ENCODE data around the gene KCNQ1. TPM values are rescaled to one million over a fixed set of nuclear protein-coding genes. Genes with fewer than 3 reads are reported as not detected.

Gene KCNQ1
- total RNA-seq, 1 experiment from 2014 or later = 10.7 TPM

DNA sequence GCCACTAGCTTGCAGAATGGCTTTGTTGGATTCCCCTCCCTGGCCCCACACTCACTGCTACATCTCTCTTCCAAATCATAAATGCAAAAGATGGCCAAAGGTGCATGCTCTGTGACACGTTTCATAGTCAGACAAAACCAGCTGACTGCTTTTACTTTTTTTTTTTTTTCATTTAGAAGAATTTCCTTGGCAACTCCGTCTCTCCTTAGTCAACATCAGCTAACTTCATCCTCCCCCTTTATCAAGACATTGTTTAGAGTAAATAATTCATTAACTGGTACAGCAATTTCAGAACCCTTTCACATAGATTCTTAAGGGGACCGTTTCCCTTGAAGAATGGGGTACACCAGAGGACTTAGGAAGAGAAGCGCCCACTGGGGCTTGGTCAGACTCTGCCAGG lies 239.0 kb downstream of the KCNQ1 start:
- BruUV-seq (replicated peaks) = no TSS peak

DNA sequence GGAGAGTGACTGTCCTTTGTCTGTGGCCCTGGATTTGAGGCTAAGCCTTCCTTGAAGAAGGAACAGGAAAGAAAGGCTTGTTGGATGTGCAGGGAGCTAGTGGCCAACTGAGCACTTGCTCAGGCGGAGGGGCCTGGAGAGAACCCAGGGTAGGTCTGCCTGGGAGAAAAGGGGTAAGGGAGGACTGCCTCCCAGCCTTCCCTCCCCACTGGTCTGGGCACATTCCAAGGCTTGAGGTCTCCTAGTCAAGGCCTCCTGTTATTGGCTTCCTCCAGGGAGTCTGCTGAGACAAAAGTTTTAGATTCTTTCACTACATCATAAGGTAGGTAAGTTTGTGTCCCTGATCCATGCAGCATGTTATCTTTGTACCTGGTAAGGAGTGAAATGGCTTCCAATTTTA lies 239.8 kb downstream of the KCNQ1 start:
- intact Hi-C loops (cut with micrococcal nuclease) = no loop called here
- Histone ChIP-seq H3K4me1 (ENCODE audit: control insufficient read depth in 1 of 2, insufficient read depth in 2 of 2, low read length in 2 of 2) (no peaks in the 10 kb centered on the region), H3K9ac (ENCODE audit: low read length) (no peak overlapping the region), H3K79me2 (ENCODE audit: insufficient read depth, low read length) (peaks cover 28% of the 10 kb centered on the region), H3K27ac (ENCODE audit: low read depth, low read length) (no peak overlapping the region), H3K36me3 (ENCODE audit: control insufficient read depth in 1 of 2, insufficient read depth in 2 of 2, low read length in 2 of 2) (no peaks in the 10 kb centered on the region; a peak in 1 of 4 replicates), H4K20me1 (ENCODE audit: insufficient read depth) (no peaks in the 10 kb centered on the region), H3K9me2 (ENCODE audit: insufficient read depth) (no peaks in the 10 kb centered on the region), H3K4me2 (ENCODE audit: low read length) (no peak overlapping the region), H3K9me3 (ENCODE audit: control insufficient read depth in 1 of 2, insufficient read depth in 1 of 2, low read depth in 1 of 2, low read length in 2 of 2) (no peaks in the 10 kb centered on the region), H2AFZ (ENCODE audit: low read depth, low read length, poor library complexity, severe bottlenecking) (no peak overlapping the region), H3K4me3 (replicated peaks in 1 of 2; ENCODE audit: low read depth in 1 of 2, low read length in 2 of 2) (no peak overlapping the region), H3K27me3 (ENCODE audit: insufficient read depth, low read length) (no peaks in the 10 kb centered on the region)
- TF ChIP-seq RAD21 (IDR thresholded peaks at IDR 0.05; ENCODE audit: low read depth) = no peak
- RAD21 ChIA-PET (ENCODE audit: low non-redundant PET in 1 of 2, low total read pairs in 2 of 2, uncharacterized antibody in 2 of 2, unreplicated experiment in 2 of 2) = no interaction called here
- CTCF ChIA-PET = no interaction called here
- no peak for DNase-seq (ENCODE audit: low read depth, low spot score)
- BruUV-seq (replicated peaks) = no TSS peak
- POLR2A ChIA-PET = no interaction called here
- ATAC-seq = no peak

More for the DNA sequence above, 239.0 kb downstream of the KCNQ1 start:
- DNase-seq (ENCODE audit: low read depth, low spot score) = no peak
- H3K9me3 ChIP-seq (ENCODE audit: control insufficient read depth in 1 of 2, insufficient read depth in 1 of 2, low read depth in 1 of 2, low read length in 2 of 2) = no peaks in the 10 kb centered on the region
- CTCF ChIA-PET = no interaction called here
- no peaks in the 10 kb centered on the region for H3K27me3 ChIP-seq (ENCODE audit: insufficient read depth, low read length)
- H2AFZ ChIP-seq (ENCODE audit: low read depth, low read length, poor library complexity, severe bottlenecking) = no peak overlapping the region
- POLR2A ChIA-PET = no interaction called here
- no peaks in the 10 kb centered on the region for H4K20me1 ChIP-seq (ENCODE audit: insufficient read depth)
- H3K27ac ChIP-seq (ENCODE audit: low read depth, low read length) = no peak overlapping the region
- peaks cover 23% of the 10 kb centered on the region for H3K79me2 ChIP-seq (ENCODE audit: insufficient read depth, low read length)
- no peak for TF ChIP-seq JUND (IDR thresholded peaks at IDR 0.05)
- H3K9ac ChIP-seq (ENCODE audit: low read length) = no peak overlapping the region
- no peak overlapping the region for H3K4me3 ChIP-seq (replicated peaks in 1 of 2; ENCODE audit: low read depth in 1 of 2, low read length in 2 of 2)
- ATAC-seq = no peak
- H3K4me1 ChIP-seq (ENCODE audit: control insufficient read depth in 1 of 2, insufficient read depth in 2 of 2, low read length in 2 of 2) = no peaks in the 10 kb centered on the region
- intact Hi-C loops (cut with micrococcal nuclease) = no loop called here
- H3K4me2 ChIP-seq (ENCODE audit: low read length) = no peak overlapping the region
- H3K9me2 ChIP-seq (ENCODE audit: insufficient read depth) = no peaks in the 10 kb centered on the region
- RAD21 ChIA-PET (ENCODE audit: low non-redundant PET in 1 of 2, low total read pairs in 2 of 2, uncharacterized antibody in 2 of 2, unreplicated experiment in 2 of 2) = no interaction called here
- no peaks in the 10 kb centered on the region for H3K36me3 ChIP-seq (ENCODE audit: control insufficient read depth in 1 of 2, insufficient read depth in 2 of 2, low read length in 2 of 2)

DNA sequence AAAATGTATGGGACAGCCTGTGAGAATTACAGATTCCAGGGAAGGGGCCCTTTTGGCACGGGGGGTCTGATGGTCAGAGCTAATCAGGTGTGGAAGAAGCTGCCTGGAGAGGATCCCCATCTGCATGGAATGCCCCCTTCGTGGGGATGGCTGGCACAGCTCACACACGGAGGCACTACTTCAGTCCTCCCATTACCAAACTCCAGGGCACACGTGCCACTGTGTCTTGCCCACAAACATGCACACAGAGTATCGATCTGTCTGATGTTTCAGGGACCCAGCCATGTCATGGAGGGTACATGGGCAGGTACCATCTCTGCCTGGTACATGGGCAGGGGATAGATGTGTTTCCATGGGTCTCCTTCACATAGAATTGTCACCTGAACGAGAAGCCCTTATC lies 240.2 kb downstream of the KCNQ1 start:
- Histone ChIP-seq H4K20me1 (ENCODE audit: insufficient read depth) (no peaks in the 10 kb centered on the region), H3K9ac (ENCODE audit: low read length) (no peak overlapping the region), H3K27me3 (ENCODE audit: insufficient read depth, low read length) (no peaks in the 10 kb centered on the region), H3K79me2 (ENCODE audit: insufficient read depth, low read length) (peaks cover 32% of the 10 kb centered on the region; the same call in 1 of the 2 replicates), H3K9me2 (ENCODE audit: insufficient read depth) (no peaks in the 10 kb centered on the region), H2AFZ (ENCODE audit: low read depth, low read length, poor library complexity, severe bottlenecking) (no peak overlapping the region), H3K4me3 (replicated peaks in 1 of 2; ENCODE audit: low read depth in 1 of 2, low read length in 2 of 2) (no peak overlapping the region), H3K27ac (ENCODE audit: low read depth, low read length) (no peak overlapping the region), H3K4me1 (ENCODE audit: control insufficient read depth in 1 of 2, insufficient read depth in 2 of 2, low read length in 2 of 2) (no peaks in the 10 kb centered on the region), H3K36me3 (ENCODE audit: control insufficient read depth in 1 of 2, insufficient read depth in 2 of 2, low read length in 2 of 2) (no peaks in the 10 kb centered on the region; a peak in 1 of 4 replicates), H3K9me3 (ENCODE audit: control insufficient read depth in 1 of 2, insufficient read depth in 1 of 2, low read depth in 1 of 2, low read length in 2 of 2) (no peaks in the 10 kb centered on the region), H3K4me2 (ENCODE audit: low read length) (no peak overlapping the region)
- intact Hi-C loops (cut with micrococcal nuclease) = no loop called here
- ATAC-seq (no peak), DNase-seq (ENCODE audit: low read depth, low spot score) (no peak)
- ChIA-PET POLR2A (no interaction called here), RAD21 (ENCODE audit: low non-redundant PET in 1 of 2, low total read pairs in 2 of 2, uncharacterized antibody in 2 of 2, unreplicated experiment in 2 of 2) (no interaction called here), CTCF (no interaction called here)
- BruUV-seq (replicated peaks) = no TSS peak
- no peak for TF ChIP-seq EZH2 (IDR thresholded peaks at IDR 0.05)
- no peak for TF ChIP-seq EZH2phosphoT487 (IDR thresholded peaks at IDR 0.05; ENCODE audit: borderline replicate concordance)
- TF ChIP-seq, protein P1, sequence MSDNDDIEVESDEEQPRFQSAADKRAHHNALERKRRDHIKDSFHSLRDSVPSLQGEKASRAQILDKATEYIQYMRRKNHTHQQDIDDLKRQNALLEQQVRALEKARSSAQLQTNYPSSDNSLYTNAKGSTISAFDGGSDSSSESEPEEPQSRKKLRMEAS (IDR thresholded peaks at IDR 0.05) = no peak
- TF ChIP-seq, protein P2, sequence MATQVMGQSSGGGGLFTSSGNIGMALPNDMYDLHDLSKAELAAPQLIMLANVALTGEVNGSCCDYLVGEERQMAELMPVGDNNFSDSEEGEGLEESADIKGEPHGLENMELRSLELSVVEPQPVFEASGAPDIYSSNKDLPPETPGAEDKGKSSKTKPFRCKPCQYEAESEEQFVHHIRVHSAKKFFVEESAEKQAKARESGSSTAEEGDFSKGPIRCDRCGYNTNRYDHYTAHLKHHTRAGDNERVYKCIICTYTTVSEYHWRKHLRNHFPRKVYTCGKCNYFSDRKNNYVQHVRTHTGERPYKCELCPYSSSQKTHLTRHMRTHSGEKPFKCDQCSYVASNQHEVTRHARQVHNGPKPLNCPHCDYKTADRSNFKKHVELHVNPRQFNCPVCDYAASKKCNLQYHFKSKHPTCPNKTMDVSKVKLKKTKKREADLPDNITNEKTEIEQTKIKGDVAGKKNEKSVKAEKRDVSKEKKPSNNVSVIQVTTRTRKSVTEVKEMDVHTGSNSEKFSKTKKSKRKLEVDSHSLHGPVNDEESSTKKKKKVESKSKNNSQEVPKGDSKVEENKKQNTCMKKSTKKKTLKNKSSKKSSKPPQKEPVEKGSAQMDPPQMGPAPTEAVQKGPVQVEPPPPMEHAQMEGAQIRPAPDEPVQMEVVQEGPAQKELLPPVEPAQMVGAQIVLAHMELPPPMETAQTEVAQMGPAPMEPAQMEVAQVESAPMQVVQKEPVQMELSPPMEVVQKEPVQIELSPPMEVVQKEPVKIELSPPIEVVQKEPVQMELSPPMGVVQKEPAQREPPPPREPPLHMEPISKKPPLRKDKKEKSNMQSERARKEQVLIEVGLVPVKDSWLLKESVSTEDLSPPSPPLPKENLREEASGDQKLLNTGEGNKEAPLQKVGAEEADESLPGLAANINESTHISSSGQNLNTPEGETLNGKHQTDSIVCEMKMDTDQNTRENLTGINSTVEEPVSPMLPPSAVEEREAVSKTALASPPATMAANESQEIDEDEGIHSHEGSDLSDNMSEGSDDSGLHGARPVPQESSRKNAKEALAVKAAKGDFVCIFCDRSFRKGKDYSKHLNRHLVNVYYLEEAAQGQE (IDR thresholded peaks at IDR 0.05; ENCODE audit: low read depth) = no peak
- no peak for TF ChIP-seq SRF (IDR thresholded peaks at IDR 0.05; ENCODE audit: low read depth)
- TF ChIP-seq ZNF274 (IDR thresholded peaks at IDR 0.05; ENCODE audit: low read depth, low read length) = no peak
- no peak for TF ChIP-seq POLR2A (IDR thresholded peaks at IDR 0.05; ENCODE audit: borderline replicate concordance, extremely low read depth, insufficient read depth, insufficient read length)
- TF ChIP-seq TCF7L2 (IDR thresholded peaks at IDR 0.05; ENCODE audit: borderline replicate concordance, extremely low read depth, insufficient read depth, insufficient read length) = no peak
- TF ChIP-seq CEBPB (IDR thresholded peaks at IDR 0.05; ENCODE audit: low read depth) = no peak
- no peak for TF ChIP-seq ZFX (IDR thresholded peaks at IDR 0.05)
- TF ChIP-seq JUND (IDR thresholded peaks at IDR 0.05) = no peak
- no peak for TF ChIP-seq POLR2AphosphoS5 (IDR thresholded peaks at IDR 0.05; ENCODE audit: low read depth, low read length)
